Subcutaneous abdominal adipose tissue (tissue), 5 donors: Measurements from ENCODE around the gene DSCAML1.

Experiments
- H3K27ac ChIP-seq: one replicate; pipeline ENCODE4 v1.7.0; 2013; ENCODE audit warnings: low read depth, mild to moderate bottlenecking, inconsistent platforms, low read length, moderate library complexity
- H3K27me3 ChIP-seq, 5 donors: one replicate each; pipeline ENCODE4 v1.7.0; 2013; ENCODE audit warnings: low read length in 5 of 5, inconsistent platforms in 1 of 5; ENCODE audit not compliant: control insufficient read depth in 5 of 5, insufficient read depth in 4 of 5
- H3K36me3 ChIP-seq, 5 donors: one replicate each; pipeline ENCODE4 v1.7.0; 2013; ENCODE audit warnings: low read length in 5 of 5; ENCODE audit not compliant: control insufficient read depth in 5 of 5, insufficient read depth in 5 of 5
- H3K4me1 ChIP-seq, 5 donors: one replicate each; pipeline ENCODE4 v1.7.0; 2013; ENCODE audit warnings: low read length in 5 of 5, mild to moderate bottlenecking in 3 of 5, moderate library complexity in 1 of 5; ENCODE audit not compliant: control insufficient read depth in 5 of 5, insufficient read depth in 5 of 5
- H3K4me3 ChIP-seq, 5 donors: one replicate each; pipeline ENCODE4 v1.7.0; 2013; ENCODE audit warnings: low read length in 5 of 5, low read depth in 1 of 5
- H3K9ac ChIP-seq, 5 donors: one replicate each; pipeline ENCODE4 v1.7.0; 2013; ENCODE audit warnings: low read length in 5 of 5, mild to moderate bottlenecking in 4 of 5, moderate library complexity in 3 of 5
- H3K9me3 ChIP-seq, 5 donors: one replicate each; pipeline ENCODE4 v1.7.0; 2013; ENCODE audit warnings: low read length in 5 of 5; ENCODE audit not compliant: control insufficient read depth in 5 of 5
- donor health status: healthy.
- donor health status: healthy.
- donor health status: healthy.
- donor health status: healthy.
- donor health status: healthy.

Gene DSCAML1

GRCh38 chr11:117677729-117678310 lies 119.2 kb downstream of the DSCAML1 start:
- Histone ChIP-seq H3K36me3 (no peaks in the 10 kb centered on the region), H3K4me3 (no peak overlapping the region), H3K27me3 (peaks cover 0 to 18% (median 3%) of the 10 kb centered on the region in 5 donors), H3K4me1 (peaks cover 0 to 3% (median 0%) of the 10 kb centered on the region in 5 donors), H3K27ac (no peak overlapping the region), H3K9ac (no peak overlapping the region), H3K9me3 (no peaks in the 10 kb centered on the region)

GRCh38 chr11:117676501-117676900 lies 120.5 kb downstream of the DSCAML1 start:
- Histone ChIP-seq H3K4me1 (peaks cover 0 to 3% (median 0%) of the 10 kb centered on the region in 5 donors), H3K27me3 (peaks cover 0 to 16% (median 3%) of the 10 kb centered on the region in 5 donors), H3K27ac (no peak overlapping the region), H3K9me3 (no peaks in the 10 kb centered on the region), H3K36me3 (no peaks in the 10 kb centered on the region), H3K4me3 (no peak overlapping the region), H3K9ac (no peak overlapping the region)

- H3K9me3 ChIP-seq = no peaks in the 10 kb centered on the region
- H3K36me3 ChIP-seq = no peaks in the 10 kb centered on the region
- no peak overlapping the region for H3K4me3 ChIP-seq
- H3K9ac ChIP-seq = no peak overlapping the region
- no peaks in the 10 kb centered on the region for H3K4me1 ChIP-seq
- peaks cover 0 to 9% (median 0%) of the 10 kb centered on the region in 5 donors for H3K27me3 ChIP-seq
- no peak overlapping the region for H3K27ac ChIP-seq
These were observed 123.4 kb downstream of the DSCAML1 start for GRCh38 chr11:117673602-117674001.

GRCh38 chr11:117671370-117671769 lies 125.6 kb downstream of the DSCAML1 start:
- Histone ChIP-seq H3K27ac (no peak overlapping the region), H3K4me1 (no peaks in the 10 kb centered on the region), H3K36me3 (no peaks in the 10 kb centered on the region), H3K9ac (no peak overlapping the region), H3K4me3 (no peak overlapping the region), H3K9me3 (no peaks in the 10 kb centered on the region), H3K27me3 (peaks cover 0 to 6% (median 0%) of the 10 kb centered on the region in 5 donors)

GRCh38 chr11:117670924-117671323 lies 126.1 kb downstream of the DSCAML1 start:
- peaks cover 0 to 5% (median 0%) of the 10 kb centered on the region in 5 donors for H3K27me3 ChIP-seq
- no peak overlapping the region for H3K27ac ChIP-seq
- H3K36me3 ChIP-seq = no peaks in the 10 kb centered on the region
- no peak overlapping the region for H3K9ac ChIP-seq
- H3K4me1 ChIP-seq = no peaks in the 10 kb centered on the region
- no peak overlapping the region for H3K4me3 ChIP-seq
- no peaks in the 10 kb centered on the region for H3K9me3 ChIP-seq

- Histone ChIP-seq H3K9ac (no peak overlapping the region), H3K4me3 (no peak overlapping the region)
These were observed 126.6 kb downstream of the DSCAML1 start for GRCh38 chr11:117670443-117670842.

GRCh38 chr11:117669616-117670015 lies 127.4 kb downstream of the DSCAML1 start:
- Histone ChIP-seq H3K36me3 (no peaks in the 10 kb centered on the region), H3K27ac (no peak overlapping the region)

More at GRCh38 chr11:117670443-117670842, 126.6 kb downstream of the DSCAML1 start:
- Histone ChIP-seq H3K36me3 (no peaks in the 10 kb centered on the region), H3K9me3 (no peaks in the 10 kb centered on the region), H3K27me3 (peaks cover 0 to 7% (median under 1%) of the 10 kb centered on the region in 5 donors), H3K4me1 (no peaks in the 10 kb centered on the region), H3K27ac (no peak overlapping the region)

GRCh38 chr11:117669062-117669461 lies 128.0 kb downstream of the DSCAML1 start:
- no peak overlapping the region for H3K4me3 ChIP-seq
- peaks cover 0 to 9% (median 2%) of the 10 kb centered on the region in 5 donors for H3K27me3 ChIP-seq
- peaks cover 0 to 7% (median under 1%) of the 10 kb centered on the region in 5 donors for H3K4me1 ChIP-seq
- H3K36me3 ChIP-seq = no peaks in the 10 kb centered on the region
- no peak overlapping the region for H3K9ac ChIP-seq
- no peaks in the 10 kb centered on the region for H3K9me3 ChIP-seq
- H3K27ac ChIP-seq = no peak overlapping the region

More at GRCh38 chr11:117669616-117670015, 127.4 kb downstream of the DSCAML1 start:
- Histone ChIP-seq H3K4me1 (peaks cover 0 to 6% (median 0%) of the 10 kb centered on the region in 5 donors), H3K4me3 (no peak overlapping the region), H3K27me3 (peaks cover 0 to 11% (median 3%) of the 10 kb centered on the region in 5 donors), H3K9ac (no peak overlapping the region), H3K9me3 (no peaks in the 10 kb centered on the region)

GRCh38 chr11:117668321-117668751 lies 128.7 kb downstream of the DSCAML1 start:
- H3K4me3 ChIP-seq = no peak overlapping the region
- H3K9ac ChIP-seq = no peak overlapping the region
- H3K9me3 ChIP-seq = no peaks in the 10 kb centered on the region
- H3K36me3 ChIP-seq = no peaks in the 10 kb centered on the region
- H3K27me3 ChIP-seq = peaks cover 0 to 12% (median 0%) of the 10 kb centered on the region in 5 donors
- peaks cover 0 to 14% (median 6%) of the 10 kb centered on the region in 5 donors for H3K4me1 ChIP-seq
- no peak overlapping the region for H3K27ac ChIP-seq

GRCh38 chr11:117664897-117665296 lies 132.1 kb downstream of the DSCAML1 start:
- H3K36me3 ChIP-seq = no peaks in the 10 kb centered on the region
- no peaks in the 10 kb centered on the region for H3K9me3 ChIP-seq
- H3K9ac ChIP-seq = no peak overlapping the region
- peaks cover 0 to 14% (median 6%) of the 10 kb centered on the region in 5 donors for H3K4me1 ChIP-seq
- H3K4me3 ChIP-seq = no peak overlapping the region
- H3K27ac ChIP-seq = no peak overlapping the region
- peaks cover 0 to 12% (median 3%) of the 10 kb centered on the region in 5 donors for H3K27me3 ChIP-seq
